Peyer's patch (tissue), 4 donors: Measurements from ENCODE around the gene UCK2.

Source experiments
- POLR2A ChIP-seq, 2 donors: fragments of 450-650 bp; IDR thresholded peaks; one replicate each; pipeline ENCODE4 v1.5.1; 2017; ENCODE audit warnings: antibody characterized with exemption in 2 of 2, mild to moderate bottlenecking in 2 of 2, moderate library complexity in 2 of 2
- TF ChIP-seq, protein P1 (sequence below), 6 experiments: fragments of 450-650 bp in 4 of 6; fragments of 200-600 bp in 2 of 6; sonication (generic) in 1 of 6; IDR thresholded peaks; one replicate each; pipeline ENCODE4 v1.5.1; 2017 to 2019; ENCODE audit warnings: antibody characterized with exemption in 6 of 6, mild to moderate bottlenecking in 3 of 6, moderate library complexity in 1 of 6

DNA sequence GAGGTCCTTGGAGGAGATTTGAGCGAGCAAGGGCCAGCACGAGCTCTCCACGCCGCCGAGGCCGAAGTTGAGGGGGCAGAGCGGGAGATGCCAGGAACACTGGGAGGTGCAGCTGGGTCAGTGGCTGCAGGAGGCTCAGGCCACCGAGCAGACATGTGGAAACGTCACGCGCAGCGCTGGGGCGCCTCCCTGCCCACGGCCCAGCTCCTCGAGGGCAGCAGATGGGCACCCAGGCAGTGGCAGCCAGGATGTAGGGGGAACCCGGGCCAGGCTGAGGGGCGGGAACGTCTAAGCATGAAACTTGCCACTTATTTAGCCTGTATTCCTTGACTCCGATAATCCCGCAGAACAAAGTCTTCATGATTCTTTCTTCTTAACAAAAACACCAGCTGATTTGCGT lies 114.1 kb downstream of the UCK2 start:
- no peak for TF ChIP-seq POLR2A (IDR thresholded peaks at IDR 0.05)
- TF ChIP-seq, protein P1, sequence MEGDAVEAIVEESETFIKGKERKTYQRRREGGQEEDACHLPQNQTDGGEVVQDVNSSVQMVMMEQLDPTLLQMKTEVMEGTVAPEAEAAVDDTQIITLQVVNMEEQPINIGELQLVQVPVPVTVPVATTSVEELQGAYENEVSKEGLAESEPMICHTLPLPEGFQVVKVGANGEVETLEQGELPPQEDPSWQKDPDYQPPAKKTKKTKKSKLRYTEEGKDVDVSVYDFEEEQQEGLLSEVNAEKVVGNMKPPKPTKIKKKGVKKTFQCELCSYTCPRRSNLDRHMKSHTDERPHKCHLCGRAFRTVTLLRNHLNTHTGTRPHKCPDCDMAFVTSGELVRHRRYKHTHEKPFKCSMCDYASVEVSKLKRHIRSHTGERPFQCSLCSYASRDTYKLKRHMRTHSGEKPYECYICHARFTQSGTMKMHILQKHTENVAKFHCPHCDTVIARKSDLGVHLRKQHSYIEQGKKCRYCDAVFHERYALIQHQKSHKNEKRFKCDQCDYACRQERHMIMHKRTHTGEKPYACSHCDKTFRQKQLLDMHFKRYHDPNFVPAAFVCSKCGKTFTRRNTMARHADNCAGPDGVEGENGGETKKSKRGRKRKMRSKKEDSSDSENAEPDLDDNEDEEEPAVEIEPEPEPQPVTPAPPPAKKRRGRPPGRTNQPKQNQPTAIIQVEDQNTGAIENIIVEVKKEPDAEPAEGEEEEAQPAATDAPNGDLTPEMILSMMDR (IDR thresholded peaks at IDR 0.05), result no peak
